Measurements from ENCODE around the gene LINC01488.

GRCh38 chr11:69539416-69540117 is 58.1 kb downstream of the LINC01488 start:
- TF ChIP-seq CTCF (IDR thresholded peaks at IDR 0.05) (no peak), EP300 (IDR thresholded peaks at IDR 0.05) (no peak), POLR2A (IDR thresholded peaks at IDR 0.05) (no peak)

All from ovary (tissue), 3 donors.